ENCODE measurements around the gene SND1.

GRCh38 chr7:127940381-127941160 is 288.6 kb downstream of the SND1 start:
- TF ChIP-seq CTCF (IDR thresholded peaks at IDR 0.05 in 8 of 11, conservative IDR thresholded peaks at IDR 0.05 in 3 of 11) (no peak), POLR2AphosphoS5 (IDR thresholded peaks at IDR 0.05) (no peak)
